Endodermal cell (in vitro differentiated cells): ENCODE measurements around the gene ZBTB4. TPM values are rescaled to one million over a fixed set of nuclear protein-coding genes. Genes with fewer than 3 reads are reported as not detected.

Experiments used
- DNase-seq: peaks from one replicate; pipeline ENCODE4 v3.0.0-alpha.2; 2017
- H3K27ac ChIP-seq: 2 replicates; pipeline ENCODE4 v1.5.1; 2013; ENCODE audit warnings: mild to moderate bottlenecking, low read depth, low read length, moderate library complexity
- H3K27me3 ChIP-seq: 2 replicates; pipeline ENCODE4 v1.6.1; 2013; ENCODE audit warnings: mild to moderate bottlenecking, low read length, moderate library complexity; ENCODE audit not compliant: insufficient read depth, control insufficient read depth, poor library complexity, severe bottlenecking
- H3K36me3 ChIP-seq: 2 replicates; pipeline ENCODE4 v1.7.0; 2013; ENCODE audit warnings: mild to moderate bottlenecking, low read length, moderate library complexity; ENCODE audit not compliant: control insufficient read depth, insufficient read depth
- H3K4me1 ChIP-seq: one replicate; pipeline ENCODE4 v1.7.0; 2013; ENCODE audit warnings: low read length; ENCODE audit not compliant: control insufficient read depth, insufficient read depth
- H3K4me3 ChIP-seq: 2 replicates; pipeline ENCODE4 v1.5.1; 2013; ENCODE audit warnings: mild to moderate bottlenecking, low read length, moderate library complexity
- H3K9ac ChIP-seq: 2 replicates; pipeline ENCODE4 v1.6.1; 2013; ENCODE audit warnings: mild to moderate bottlenecking, low read length, moderate library complexity; ENCODE audit not compliant: poor library complexity, severe bottlenecking; ENCODE audit errors: extremely low read depth
- H3K9me3 ChIP-seq: 2 replicates; pipeline ENCODE4 v1.6.1; 2013; ENCODE audit warnings: mild to moderate bottlenecking, low read length, moderate library complexity; ENCODE audit not compliant: control insufficient read depth
- H3K27ac Mint-ChIP-seq: 2 replicates; pipeline ENCODE4 v1.8.0; 2020; ENCODE audit warnings: mixed read lengths
- H3K27me3 Mint-ChIP-seq: 2 replicates; pipeline ENCODE4 v1.8.0; 2021; ENCODE audit warnings: mild to moderate bottlenecking, mixed read lengths; ENCODE audit not compliant: insufficient read depth
- H3K36me3 Mint-ChIP-seq: 2 replicates; pipeline ENCODE4 v1.8.0; 2020; ENCODE audit warnings: low read depth, mixed read lengths
- H3K4me1 Mint-ChIP-seq: 2 replicates; pipeline ENCODE4 v1.8.0; 2020; ENCODE audit warnings: mixed read lengths
- H3K4me3 Mint-ChIP-seq: 2 replicates; pipeline ENCODE4 v1.8.0; 2020; ENCODE audit warnings: mild to moderate bottlenecking, moderate library complexity, mixed read lengths
- H3K9me3 Mint-ChIP-seq: 2 replicates; pipeline ENCODE4 v1.8.0; 2020; ENCODE audit warnings: mild to moderate bottlenecking, mixed read lengths
- WGBS, 2 experiments: methylation state at CpG; one replicate each; pipeline versions ENCODE4 v1.1.5 to v1.1.7; 2013; ENCODE audit warnings: missing lambda C conversion rate in 2 of 2, mixed read lengths in 1 of 2; ENCODE audit not compliant: insufficient coverage in 1 of 2, insufficient read length in 1 of 2; 5-methylcytosine and 5-hydroxymethylcytosine counted together
- total RNA-seq, 2 donors: library from RNA; stranded (reverse); fragmentation: NEBNext Ultra II Directional in 1 of 2; extraction: Animal tissue kit (Norgen Biotek cat#: 25700) in 1 of 2; gene quantifications; 2 replicates in 1 of 2; 3 replicates in 1 of 2; pipeline ENCODE4 v1.2.1, GENCODE V29; 2021
- TF ChIP-seq, protein P1 (sequence below): fragments of 200-600 bp; sonication (generic); conservative IDR thresholded peaks from 2 replicates; pipeline ENCODE4 v1.5.0; 2021; ENCODE audit warnings: antibody characterized with exemption, mild to moderate bottlenecking

ZBTB4 gene
- total RNA-seq, 2 donors from 2014 or later = 18.8 to 25.5 TPM

DNA sequence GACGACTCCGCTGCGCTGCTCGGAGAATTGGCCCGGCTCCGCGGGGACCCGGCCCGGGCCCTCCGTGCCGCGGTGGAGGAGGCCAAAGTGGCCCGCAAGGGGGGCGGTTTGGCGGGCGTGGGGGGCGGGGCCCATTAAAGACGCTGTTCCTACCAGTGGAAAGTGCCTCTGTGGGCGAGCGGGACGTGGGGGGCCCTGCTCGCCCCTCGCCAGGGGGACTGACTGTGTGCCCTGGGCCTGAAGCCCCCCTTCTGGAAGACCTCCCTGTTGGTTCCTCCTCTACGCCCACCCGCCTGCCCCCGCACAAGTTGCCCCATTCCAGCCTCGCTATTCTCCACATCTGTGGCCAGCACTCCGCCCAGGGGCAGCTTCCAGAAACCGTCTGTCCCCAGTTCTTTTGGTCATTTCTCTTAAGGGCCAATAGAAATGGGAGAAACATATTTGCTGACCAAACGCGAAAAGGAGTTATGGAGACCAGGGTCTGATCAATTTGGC lies 42.0 kb downstream of the ZBTB4 start:
- H3K27me3 Mint-ChIP-seq = peaks cover 59% of the 10 kb centered on the region
- TF ChIP-seq, protein P1, sequence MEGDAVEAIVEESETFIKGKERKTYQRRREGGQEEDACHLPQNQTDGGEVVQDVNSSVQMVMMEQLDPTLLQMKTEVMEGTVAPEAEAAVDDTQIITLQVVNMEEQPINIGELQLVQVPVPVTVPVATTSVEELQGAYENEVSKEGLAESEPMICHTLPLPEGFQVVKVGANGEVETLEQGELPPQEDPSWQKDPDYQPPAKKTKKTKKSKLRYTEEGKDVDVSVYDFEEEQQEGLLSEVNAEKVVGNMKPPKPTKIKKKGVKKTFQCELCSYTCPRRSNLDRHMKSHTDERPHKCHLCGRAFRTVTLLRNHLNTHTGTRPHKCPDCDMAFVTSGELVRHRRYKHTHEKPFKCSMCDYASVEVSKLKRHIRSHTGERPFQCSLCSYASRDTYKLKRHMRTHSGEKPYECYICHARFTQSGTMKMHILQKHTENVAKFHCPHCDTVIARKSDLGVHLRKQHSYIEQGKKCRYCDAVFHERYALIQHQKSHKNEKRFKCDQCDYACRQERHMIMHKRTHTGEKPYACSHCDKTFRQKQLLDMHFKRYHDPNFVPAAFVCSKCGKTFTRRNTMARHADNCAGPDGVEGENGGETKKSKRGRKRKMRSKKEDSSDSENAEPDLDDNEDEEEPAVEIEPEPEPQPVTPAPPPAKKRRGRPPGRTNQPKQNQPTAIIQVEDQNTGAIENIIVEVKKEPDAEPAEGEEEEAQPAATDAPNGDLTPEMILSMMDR = no peak
- peak overlapping the region; percentile 83 for H3K4me3 Mint-ChIP-seq
- H3K27ac Mint-ChIP-seq = peak overlapping the region; percentile 67
- 17 to 36% methylated on average over 14 to 31 of the region's 31 CpGs for WGBS, 2 experiments
- H3K9me3 Mint-ChIP-seq = no peaks in the 10 kb centered on the region
- Histone ChIP-seq H3K9me3 (no peaks in the 10 kb centered on the region), H3K27me3 (peaks cover 47% of the 10 kb centered on the region), H3K9ac (no peak overlapping the region), H3K27ac (no peak overlapping the region), H3K4me3 (peak overlapping the region; percentile 66), H3K36me3 (no peaks in the 10 kb centered on the region), H3K4me1 (peaks cover 3% of the 10 kb centered on the region)
- peak; percentile 73 for DNase-seq
- peaks cover 13% of the 10 kb centered on the region for H3K4me1 Mint-ChIP-seq
- no peaks in the 10 kb centered on the region for H3K36me3 Mint-ChIP-seq

DNA sequence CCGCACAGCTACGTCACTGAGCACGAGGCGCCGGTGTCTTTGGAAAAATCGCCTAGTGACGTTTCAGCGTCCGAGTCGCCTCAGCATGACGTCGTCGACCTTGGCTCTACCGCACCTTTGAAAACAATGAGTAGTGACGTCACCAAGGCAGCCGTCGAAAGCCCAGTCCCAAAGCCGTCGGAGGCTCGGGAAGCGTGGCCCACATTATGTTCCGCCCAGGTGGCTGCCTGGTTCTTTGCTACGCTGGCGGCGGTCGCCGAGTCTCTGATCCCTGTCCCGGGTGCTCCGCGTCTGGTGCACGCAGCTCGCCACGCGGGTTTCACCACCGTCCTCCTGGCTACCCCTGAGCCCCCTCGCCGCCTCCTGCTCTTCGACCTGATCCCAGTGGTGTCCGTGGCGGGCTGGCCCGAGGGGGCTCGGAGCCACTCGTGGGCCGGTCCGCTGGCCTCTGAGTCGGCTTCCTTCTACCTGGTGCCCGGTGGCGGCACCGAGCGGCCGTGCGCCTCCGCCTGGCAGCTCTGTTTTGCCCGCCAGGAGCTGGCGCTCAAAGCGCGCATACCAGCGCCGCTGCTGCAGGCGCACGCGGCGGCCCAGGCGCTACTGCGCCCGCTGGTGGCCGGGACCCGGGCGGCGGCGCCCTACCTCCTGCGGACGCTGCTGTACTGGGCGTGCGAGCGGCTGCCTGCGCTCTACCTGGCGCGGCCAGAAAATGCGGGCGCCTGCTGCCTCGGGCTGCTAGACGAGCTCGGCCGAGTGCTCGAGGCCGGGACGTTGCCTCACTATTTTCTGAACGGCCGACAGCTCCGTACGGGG lies 42.7 kb downstream of the ZBTB4 start:
- WGBS, 2 experiments = 2 to 7% methylated on average over 52 to 92 of the region's 92 CpGs
- Histone ChIP-seq H3K27ac (no peak overlapping the region), H3K27me3 (peaks cover 42% of the 10 kb centered on the region)

GRCh38 chr17:7435676-7436555 lies 43.5 kb downstream of the ZBTB4 start:
- Histone ChIP-seq H3K4me1 (peaks cover 3% of the 10 kb centered on the region), H3K27ac (no peak overlapping the region), H3K27me3 (peaks cover 36% of the 10 kb centered on the region), H3K9ac (peak overlapping the region; percentile 57), H3K9me3 (no peaks in the 10 kb centered on the region), H3K36me3 (no peaks in the 10 kb centered on the region), H3K4me3 (peak overlapping the region; percentile 85)
- H3K4me3 Mint-ChIP-seq = peak overlapping the region; percentile 83
- H3K27me3 Mint-ChIP-seq = peaks cover 50% of the 10 kb centered on the region
- WGBS, 2 experiments = 7 to 9% methylated on average over 36 to 49 of the region's 49 CpGs
- H3K9me3 Mint-ChIP-seq = no peaks in the 10 kb centered on the region
- TF ChIP-seq, protein P1 = peak; percentile 36
- peaks cover 13% of the 10 kb centered on the region for H3K4me1 Mint-ChIP-seq
- H3K36me3 Mint-ChIP-seq = no peaks in the 10 kb centered on the region
- H3K27ac Mint-ChIP-seq = peak overlapping the region; percentile 87
- DNase-seq = peak; percentile 94

More for the DNA sequence above, 42.7 kb downstream of the ZBTB4 start:
- peak; percentile 98 for DNase-seq
- Mint-ChIP-seq H3K9me3 (no peaks in the 10 kb centered on the region), H3K4me1 (peaks cover 13% of the 10 kb centered on the region), H3K36me3 (no peaks in the 10 kb centered on the region), H3K4me3 (peak overlapping the region; percentile 83), H3K27ac (peak overlapping the region; percentile 87), H3K27me3 (peaks cover 54% of the 10 kb centered on the region)
- peak overlapping the region; percentile 85 for H3K4me3 ChIP-seq
- TF ChIP-seq, protein P1 = peak; percentile 89
- no peaks in the 10 kb centered on the region for H3K9me3 ChIP-seq
- H3K4me1 ChIP-seq = peaks cover 3% of the 10 kb centered on the region
- peak overlapping the region; percentile 57 for H3K9ac ChIP-seq
- no peaks in the 10 kb centered on the region for H3K36me3 ChIP-seq
